Astrocyte (in vitro differentiated cells and primary cell): Measurements from ENCODE around the gene LCE3A.

Source experiments
- EZH2 ChIP-seq: IDR thresholded peaks from 2 replicates; pipeline ENCODE4 v1.6.1; 2012; ENCODE audit warnings: mild to moderate bottlenecking, low read length, inconsistent platforms; ENCODE audit not compliant: insufficient read depth
- TF ChIP-seq, protein P1 (sequence below): IDR thresholded peaks from 2 replicates; pipeline ENCODE4 v1.5.1; 2011; ENCODE audit warnings: low read depth, mild to moderate bottlenecking, inconsistent platforms, low read length, moderate library complexity; ENCODE audit not compliant: insufficient read depth

DNA sequence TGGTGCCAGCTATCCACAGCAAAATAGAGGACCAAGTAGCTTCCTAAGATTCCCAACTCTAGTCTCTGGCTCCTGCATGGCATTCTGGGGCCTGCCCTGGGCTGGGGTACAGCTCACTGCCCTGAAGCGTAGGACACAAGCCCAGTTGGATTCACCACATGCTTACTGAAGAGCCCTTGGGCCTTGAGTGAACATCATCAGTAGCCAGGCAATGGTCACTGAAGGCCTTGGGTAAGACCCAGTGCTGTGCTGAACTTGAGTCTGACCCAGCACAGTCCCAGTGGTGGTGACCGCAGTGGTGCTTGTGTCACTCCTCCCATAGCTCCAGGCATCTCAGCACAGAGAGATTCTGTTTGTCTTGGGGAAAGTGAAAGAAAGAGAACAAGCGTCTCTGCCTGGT is 7.7 kb upstream of the LCE3A start:
- TF ChIP-seq, protein P1, sequence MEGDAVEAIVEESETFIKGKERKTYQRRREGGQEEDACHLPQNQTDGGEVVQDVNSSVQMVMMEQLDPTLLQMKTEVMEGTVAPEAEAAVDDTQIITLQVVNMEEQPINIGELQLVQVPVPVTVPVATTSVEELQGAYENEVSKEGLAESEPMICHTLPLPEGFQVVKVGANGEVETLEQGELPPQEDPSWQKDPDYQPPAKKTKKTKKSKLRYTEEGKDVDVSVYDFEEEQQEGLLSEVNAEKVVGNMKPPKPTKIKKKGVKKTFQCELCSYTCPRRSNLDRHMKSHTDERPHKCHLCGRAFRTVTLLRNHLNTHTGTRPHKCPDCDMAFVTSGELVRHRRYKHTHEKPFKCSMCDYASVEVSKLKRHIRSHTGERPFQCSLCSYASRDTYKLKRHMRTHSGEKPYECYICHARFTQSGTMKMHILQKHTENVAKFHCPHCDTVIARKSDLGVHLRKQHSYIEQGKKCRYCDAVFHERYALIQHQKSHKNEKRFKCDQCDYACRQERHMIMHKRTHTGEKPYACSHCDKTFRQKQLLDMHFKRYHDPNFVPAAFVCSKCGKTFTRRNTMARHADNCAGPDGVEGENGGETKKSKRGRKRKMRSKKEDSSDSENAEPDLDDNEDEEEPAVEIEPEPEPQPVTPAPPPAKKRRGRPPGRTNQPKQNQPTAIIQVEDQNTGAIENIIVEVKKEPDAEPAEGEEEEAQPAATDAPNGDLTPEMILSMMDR = no peak
- TF ChIP-seq EZH2 = no peak
